Natural killer cell (primary cell): ENCODE data around the gene RUFY1. TPM values are rescaled to one million over a fixed set of nuclear protein-coding genes. Genes with fewer than 3 reads are reported as not detected.

Experiments used
- ATAC-seq, 3 donors: fragments of 150-1000 bp in 2 of 3; fragments of 200-7000 bp in 1 of 3; cut with Tn5 transposase; 1 replicate in 1 of 3; 2 replicates in 2 of 3; pipeline ENCODE4 v1.10.0; 2021; ENCODE audit warnings: mild to moderate bottlenecking in 2 of 3, moderate library complexity in 2 of 3
- DNase-seq, 2 donors: peaks; one replicate each; pipeline versions ENCODE4 v3.0.0 to v3.0.0-alpha.2; 2013 to 2021; ENCODE audit warnings: mixed read lengths in 1 of 2
- H3K27ac ChIP-seq: one replicate; pipeline ENCODE4 v1.5.1; 2013; ENCODE audit warnings: mild to moderate bottlenecking, low read length
- H3K27me3 ChIP-seq: one replicate; pipeline ENCODE4 v1.6.1; 2013; ENCODE audit warnings: low read length; ENCODE audit not compliant: control insufficient read depth, insufficient read depth
- H3K36me3 ChIP-seq: one replicate; pipeline ENCODE4 v1.6.1; 2013; ENCODE audit warnings: low read length; ENCODE audit not compliant: control insufficient read depth, insufficient read depth
- H3K4me1 ChIP-seq: one replicate; pipeline ENCODE4 v1.6.1; 2013; ENCODE audit warnings: low read length; ENCODE audit not compliant: control insufficient read depth, insufficient read depth
- H3K4me3 ChIP-seq: one replicate; pipeline ENCODE4 v1.5.1; 2013; ENCODE audit warnings: low read length
- H3K9me3 ChIP-seq: one replicate; pipeline ENCODE4 v1.6.1; 2013; ENCODE audit warnings: low read length; ENCODE audit not compliant: control insufficient read depth, insufficient read depth
- H3K27ac Mint-ChIP-seq, 2 donors: one replicate each; pipeline ENCODE4 v1.8.0; 2022; ENCODE audit warnings: mild to moderate bottlenecking in 2 of 2, mixed read lengths in 2 of 2, moderate library complexity in 1 of 2
- H3K27me3 Mint-ChIP-seq, 2 donors: one replicate each; pipeline ENCODE4 v1.8.0; 2022; ENCODE audit warnings: low read depth in 2 of 2, mixed read lengths in 2 of 2
- H3K36me3 Mint-ChIP-seq: one replicate; pipeline ENCODE4 v1.8.0; 2022; ENCODE audit warnings: mixed read lengths
- H3K4me1 Mint-ChIP-seq, 2 donors: one replicate each; pipeline ENCODE4 v1.8.0; 2022; ENCODE audit warnings: mixed read lengths in 2 of 2
- H3K4me3 Mint-ChIP-seq: one replicate; pipeline ENCODE4 v1.8.0; 2022; ENCODE audit warnings: mild to moderate bottlenecking, moderate library complexity, mixed read lengths
- H3K9me3 Mint-ChIP-seq, 2 donors: one replicate each; pipeline ENCODE4 v1.8.0; 2022; ENCODE audit warnings: mixed read lengths in 2 of 2
- CTCF ChIP-seq: fragments of 200-600 bp; IDR thresholded peaks from one replicate; pipeline ENCODE4 v1.8.0; 2022; ENCODE audit warnings: antibody characterized with exemption
- WGBS: methylation state at CpG from one replicate; pipeline ENCODE4 v1.1.7; 2013; ENCODE audit warnings: missing lambda C conversion rate; ENCODE audit not compliant: insufficient coverage; 5-methylcytosine and 5-hydroxymethylcytosine counted together
- intact Hi-C: fragments of 100-400 bp; cut with micrococcal nuclease; formaldehyde crosslinking; loops from one replicate; pipeline ENCODE4 v1.14.2; 2022
- total RNA-seq, 4 donors: library from RNA; stranded (reverse); fragments of 120-200 nt in 1 of 4; gene quantifications; one replicate each; pipeline versions ENCODE4 v1.2.3 to v1.2.4, GENCODE V29; 2013 to 2022

Gene RUFY1
- total RNA-seq, 3 donors from 2014 or later (not counting 1 experiment from before 2014, with no cell fraction given): 40.4 to 48.7 (median 46.6) TPM

DNA sequence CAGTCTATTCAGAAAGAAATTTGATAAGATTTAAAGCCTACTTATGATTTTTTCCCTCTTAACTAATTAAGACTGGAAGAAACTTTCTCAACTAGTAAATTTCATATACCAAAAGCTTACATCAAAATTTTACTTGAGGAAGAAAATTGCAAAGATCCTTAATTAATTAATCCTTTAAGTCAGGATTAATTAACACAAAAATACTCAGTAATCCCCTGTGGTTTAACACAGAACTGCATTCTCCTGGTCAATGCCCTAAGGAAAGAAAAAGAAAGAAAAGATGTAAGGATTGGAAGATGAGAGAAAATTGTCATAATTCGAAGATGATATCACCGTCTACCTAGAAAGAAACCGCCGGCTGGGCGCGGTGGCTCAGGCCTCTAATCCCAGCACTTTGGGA is 17.3 kb upstream of the RUFY1 start:
- no peaks in the 10 kb centered on the region for H3K9me3 Mint-ChIP-seq
- Histone ChIP-seq H3K36me3 (no peaks in the 10 kb centered on the region), H3K4me3 (no peak overlapping the region), H3K4me1 (peaks cover 13% of the 10 kb centered on the region), H3K27me3 (no peaks in the 10 kb centered on the region), H3K27ac (no peak overlapping the region), H3K9me3 (no peaks in the 10 kb centered on the region)
- no peak overlapping the region for H3K4me3 Mint-ChIP-seq
- H3K4me1 Mint-ChIP-seq: peaks cover 0 to 18% of the 10 kb centered on the region in 2 donors
- no peak for DNase-seq
- TF ChIP-seq CTCF: no peak
- intact Hi-C loops: no loop called here
- ATAC-seq: no peak
- no peaks in the 10 kb centered on the region for H3K27me3 Mint-ChIP-seq
- 90% methylated on average over 6 of the region's 6 CpGs for WGBS
- H3K27ac Mint-ChIP-seq: no peak overlapping the region
- no peaks in the 10 kb centered on the region for H3K36me3 Mint-ChIP-seq

DNA sequence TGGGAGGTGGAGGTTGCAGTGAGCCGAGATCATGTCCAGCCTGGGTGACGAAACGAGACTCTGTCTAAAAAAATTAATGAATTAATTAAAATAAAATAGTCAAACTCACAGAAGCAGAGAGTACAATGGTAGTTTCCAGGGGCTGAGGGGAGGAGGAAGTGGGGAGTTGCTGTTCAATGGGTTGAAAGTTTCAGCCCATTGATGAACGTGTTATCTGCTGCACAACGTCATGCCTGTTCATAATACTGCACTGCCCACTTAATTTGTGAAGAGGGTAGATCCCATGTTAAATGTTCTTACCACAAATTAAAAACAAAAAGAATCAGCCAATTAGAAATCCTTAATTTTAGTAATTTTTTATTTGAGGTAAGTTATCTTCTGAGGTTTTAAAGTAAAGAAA is 16.4 kb upstream of the RUFY1 start:
- ATAC-seq (no peak), DNase-seq (no peak)
- no peaks in the 10 kb centered on the region for H3K36me3 ChIP-seq
- H3K4me3 Mint-ChIP-seq: peak overlapping the region; percentile 29
- no peak for TF ChIP-seq CTCF
- H3K4me3 ChIP-seq: no peak overlapping the region
- H3K27me3 Mint-ChIP-seq: no peaks in the 10 kb centered on the region
- no peak overlapping the region for H3K27ac Mint-ChIP-seq
- H3K4me1 ChIP-seq: peaks cover 13% of the 10 kb centered on the region
- no peaks in the 10 kb centered on the region for H3K9me3 ChIP-seq
- intact Hi-C loops: no loop called here
- 75% methylated on average over 5 of the region's 5 CpGs for WGBS
- H3K27me3 ChIP-seq: no peaks in the 10 kb centered on the region
- peak overlapping the region; percentile 49 for H3K27ac ChIP-seq
- no peaks in the 10 kb centered on the region for H3K36me3 Mint-ChIP-seq
- H3K4me1 Mint-ChIP-seq: peaks cover 0 to 18% of the 10 kb centered on the region in 2 donors
- H3K9me3 Mint-ChIP-seq: no peaks in the 10 kb centered on the region

GRCh38 chr5:179534431-179534830 is 15.9 kb upstream of the RUFY1 start:
- Mint-ChIP-seq H3K4me3 (peak overlapping the region; percentile 29), H3K36me3 (no peaks in the 10 kb centered on the region), H3K27ac (peak overlapping the region in 1 of 2 donors; percentile 32), H3K27me3 (no peaks in the 10 kb centered on the region), H3K9me3 (no peaks in the 10 kb centered on the region), H3K4me1 (peaks cover 0 to 18% of the 10 kb centered on the region in 2 donors)
- Histone ChIP-seq H3K36me3 (no peaks in the 10 kb centered on the region), H3K4me3 (peak overlapping the region; percentile 18), H3K9me3 (no peaks in the 10 kb centered on the region), H3K27ac (peak overlapping the region; percentile 49), H3K4me1 (peaks cover 13% of the 10 kb centered on the region), H3K27me3 (no peaks in the 10 kb centered on the region)
- ATAC-seq (no peak), DNase-seq (peak in 1 of 2 donors; percentile 22)
- intact Hi-C loops: no loop called here
- TF ChIP-seq CTCF: no peak
- WGBS: 29% methylated on average over 11 of the region's 12 CpGs

DNA sequence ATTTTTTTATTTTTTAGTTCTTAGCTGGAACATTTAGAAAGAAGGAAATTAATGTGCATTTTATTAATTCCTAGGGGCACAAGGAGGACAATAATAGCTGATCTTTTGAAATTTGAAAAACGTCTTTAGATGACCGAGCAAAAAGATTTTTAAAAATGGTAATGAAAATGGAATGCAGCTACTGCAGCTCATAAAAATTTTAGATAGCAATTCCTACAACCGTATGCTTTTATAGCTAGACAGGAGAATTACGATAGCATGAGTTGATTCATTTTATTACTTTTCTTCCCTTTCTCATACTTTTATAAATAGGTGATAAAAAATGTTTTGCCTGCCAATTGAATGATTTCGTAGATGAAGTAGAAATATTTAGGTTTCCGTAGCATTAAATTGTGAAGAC is 13.7 kb upstream of the RUFY1 start:
- no peak for DNase-seq
- WGBS: 96% methylated on average over 4 of the region's 6 CpGs
- Mint-ChIP-seq H3K9me3 (no peaks in the 10 kb centered on the region), H3K4me1 (peaks cover 0 to 7% of the 10 kb centered on the region in 2 donors), H3K36me3 (no peaks in the 10 kb centered on the region), H3K27me3 (no peaks in the 10 kb centered on the region), H3K27ac (no peak overlapping the region), H3K4me3 (no peak overlapping the region)
- Histone ChIP-seq H3K4me1 (peaks cover 4% of the 10 kb centered on the region), H3K36me3 (no peaks in the 10 kb centered on the region), H3K4me3 (no peak overlapping the region), H3K27me3 (no peaks in the 10 kb centered on the region), H3K27ac (no peak overlapping the region), H3K9me3 (no peaks in the 10 kb centered on the region)
- no peak for ATAC-seq
- no peak for TF ChIP-seq CTCF
- intact Hi-C loops: no loop called here
